HG02970 (cell line): ENCODE data around the gene RBKS.
"Not testable (repeated sequence)": the region's sequence is repeated elsewhere in the genome, so short reads cannot be mapped to it uniquely, and the experiment has no call there.

Source experiments
- ATAC-seq: cut with Tn5 transposase; IDR thresholded peaks from one replicate; pipeline ENCODE4 v1.9.1; 2021; ENCODE audit warnings: mild to moderate bottlenecking, moderate library complexity, moderate number of reproducible peaks; ENCODE audit not compliant: unreplicated experiment, low FRiP score

The RBKS gene

DNA sequence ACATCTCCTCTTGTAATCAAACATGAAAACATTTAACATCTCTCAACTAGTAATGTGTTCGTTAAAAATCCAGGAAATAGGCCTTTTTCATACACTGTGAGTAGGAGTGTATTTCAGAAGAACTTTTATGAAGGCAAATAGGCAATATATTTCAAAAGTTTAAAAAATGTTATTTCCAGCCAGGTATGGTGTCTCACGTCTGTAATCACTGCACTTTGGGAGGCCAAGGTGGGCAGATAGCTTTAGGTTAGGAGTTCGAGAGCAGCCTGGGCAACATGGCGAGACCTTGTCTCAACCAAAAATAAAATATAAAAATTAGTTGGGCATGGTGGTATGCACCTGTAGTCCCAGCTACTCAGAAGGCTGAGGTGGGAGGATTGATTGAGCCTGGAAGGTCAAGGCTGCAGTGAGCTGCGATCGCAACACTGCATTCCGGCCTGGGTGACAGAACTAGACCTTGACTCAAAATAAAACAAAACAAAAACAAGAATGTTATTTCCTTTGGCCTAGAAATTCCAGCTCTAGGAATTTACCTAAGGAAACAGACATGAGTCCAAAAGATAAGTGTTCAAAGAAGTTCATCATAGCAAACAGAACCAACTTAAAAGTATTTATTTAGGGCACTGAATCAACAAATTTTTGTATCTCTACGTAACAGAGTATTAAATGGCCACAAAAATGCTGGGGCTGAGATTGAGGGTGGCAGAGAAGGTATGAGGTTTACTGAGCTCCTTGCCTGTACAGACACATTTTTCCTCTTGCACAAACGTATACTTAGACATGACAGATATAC lies 14.9 kb downstream of the RBKS start:
- ATAC-seq = no peak

DNA sequence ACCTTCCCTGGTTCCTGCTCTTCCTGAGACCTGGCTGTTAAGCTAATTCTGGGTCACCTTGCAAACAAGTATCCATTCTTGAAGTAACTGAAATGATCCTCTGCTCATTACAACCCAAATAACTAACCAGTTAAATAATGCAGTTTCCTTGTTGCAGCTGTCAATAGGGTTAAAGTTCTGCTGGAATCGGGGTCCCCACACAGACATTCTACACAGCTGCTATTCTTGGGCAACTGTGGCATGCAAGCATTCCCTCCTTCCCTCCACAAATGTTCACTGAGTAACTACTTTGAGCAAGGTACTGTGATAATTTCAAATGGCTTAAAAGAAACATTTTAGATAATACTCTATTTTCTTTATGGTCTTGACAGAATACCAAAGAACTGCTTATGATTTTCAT lies 17.1 kb downstream of the RBKS start:
- ATAC-seq = no peak

DNA sequence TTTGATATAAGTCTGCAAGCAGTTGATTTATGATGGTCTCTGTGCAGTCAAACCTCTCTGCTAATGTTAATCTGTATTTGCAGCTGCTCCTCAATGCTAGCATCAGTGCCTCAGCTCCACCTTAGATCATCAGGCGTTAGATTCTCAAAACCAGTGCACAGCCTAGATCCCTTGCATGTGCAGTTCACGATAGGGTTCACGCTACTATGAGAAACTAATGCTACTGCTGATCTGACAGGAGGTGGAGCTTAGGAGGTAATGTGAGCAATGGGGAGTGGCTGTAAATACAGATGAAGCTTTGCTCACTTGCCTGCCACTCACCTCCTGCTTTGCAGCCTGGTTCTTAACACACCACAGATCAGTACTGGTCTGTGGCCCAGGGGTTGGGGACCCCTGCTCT lies 18.4 kb downstream of the RBKS start:
- ATAC-seq = no peak

DNA sequence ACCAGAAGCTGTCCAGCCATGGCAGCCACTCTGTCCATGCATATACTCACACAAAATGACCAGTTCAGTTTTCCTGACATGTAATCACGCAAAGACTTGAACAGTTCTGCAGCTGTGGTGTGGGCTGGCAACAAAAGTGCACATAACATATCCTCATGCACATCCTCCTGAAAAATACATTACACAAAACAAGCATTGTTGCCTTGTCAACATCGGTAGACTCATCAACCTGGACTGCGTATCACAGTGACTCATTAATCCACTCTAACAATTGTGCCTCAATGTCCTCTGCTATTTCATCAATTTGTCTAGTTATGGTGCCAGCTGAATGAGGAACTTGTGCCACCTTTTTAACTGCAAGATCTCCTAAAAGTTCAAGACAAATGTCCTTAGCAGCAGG lies 19.5 kb downstream of the RBKS start:
- ATAC-seq = no peak

DNA sequence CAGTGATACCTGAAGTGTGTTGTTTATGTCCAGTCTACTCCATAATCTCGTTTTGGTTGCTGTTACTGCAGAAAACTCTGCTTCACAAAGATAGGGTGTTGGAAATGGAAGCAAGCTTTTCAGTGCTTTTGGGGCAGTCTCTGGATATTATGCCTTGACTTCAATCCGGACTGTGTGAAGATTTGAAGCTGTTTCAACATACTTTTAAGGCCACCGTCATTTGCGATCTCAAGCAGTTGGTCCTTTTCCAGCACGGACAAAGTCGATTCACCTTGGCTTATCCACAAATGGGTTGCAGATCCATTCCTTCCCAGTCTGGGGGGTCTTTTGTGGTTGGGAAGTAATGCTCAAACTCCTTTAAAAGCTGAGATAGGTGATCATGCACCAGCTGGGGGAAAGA lies 20.4 kb downstream of the RBKS start:
- ATAC-seq = no peak

DNA sequence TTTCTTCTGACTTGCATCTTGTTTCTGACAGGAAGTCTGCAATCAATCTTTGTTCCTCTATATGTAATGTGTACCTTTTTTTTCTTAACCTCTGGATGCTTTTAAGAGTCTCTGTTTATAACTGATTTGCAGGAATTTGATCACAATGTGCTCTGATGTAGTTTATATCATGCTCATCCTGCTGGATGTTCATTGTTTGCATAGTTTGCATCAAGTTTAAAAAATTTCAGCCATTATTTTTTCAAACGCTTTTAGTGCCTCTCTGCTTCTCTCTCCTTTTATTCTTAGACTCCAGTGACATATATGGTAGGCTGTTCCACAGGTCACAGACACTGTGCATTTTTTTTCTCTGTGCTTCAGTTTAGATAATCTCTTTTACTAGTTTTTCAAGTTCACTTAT lies 23.9 kb downstream of the RBKS start:
- no peak for ATAC-seq

DNA sequence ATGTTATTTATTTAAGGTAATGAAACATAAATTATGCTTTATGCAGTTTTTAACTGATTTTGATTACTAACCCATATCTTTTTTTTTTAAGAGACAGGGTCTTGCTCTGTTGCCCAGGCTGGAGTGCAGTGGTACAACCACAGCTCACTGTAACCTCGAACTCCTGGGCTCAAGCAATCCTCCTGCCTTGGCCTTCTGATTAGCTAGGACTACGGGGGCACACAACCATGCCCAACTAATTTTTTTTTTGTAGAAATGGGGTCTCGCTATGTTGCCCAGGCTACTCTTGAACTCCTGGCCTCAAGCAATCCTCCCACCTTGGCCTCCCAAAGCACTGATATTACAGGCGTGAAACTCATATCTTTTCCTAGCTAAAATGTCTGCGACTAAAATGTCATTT lies 26.2 kb downstream of the RBKS start:
- not testable (repeated sequence) for ATAC-seq

DNA sequence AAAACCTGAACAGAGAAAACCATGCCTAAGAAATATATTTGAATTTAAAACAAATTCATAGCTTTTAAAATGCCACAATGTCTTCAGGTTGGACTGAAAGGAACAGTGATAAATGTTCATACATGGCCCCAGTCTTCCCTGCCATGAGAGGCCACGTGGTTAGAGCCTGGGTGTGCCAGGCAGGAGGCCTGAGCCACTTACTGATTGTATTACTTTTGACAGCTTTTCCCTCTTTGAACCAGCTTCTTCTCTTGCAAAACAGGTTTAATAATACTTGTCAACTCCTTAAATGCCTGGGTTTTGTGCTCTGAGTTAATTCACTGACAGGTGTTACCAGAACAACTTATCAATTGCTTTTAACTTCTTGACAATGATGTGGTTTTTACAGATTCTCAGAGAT lies 27.0 kb downstream of the RBKS start:
- ATAC-seq = no peak

DNA sequence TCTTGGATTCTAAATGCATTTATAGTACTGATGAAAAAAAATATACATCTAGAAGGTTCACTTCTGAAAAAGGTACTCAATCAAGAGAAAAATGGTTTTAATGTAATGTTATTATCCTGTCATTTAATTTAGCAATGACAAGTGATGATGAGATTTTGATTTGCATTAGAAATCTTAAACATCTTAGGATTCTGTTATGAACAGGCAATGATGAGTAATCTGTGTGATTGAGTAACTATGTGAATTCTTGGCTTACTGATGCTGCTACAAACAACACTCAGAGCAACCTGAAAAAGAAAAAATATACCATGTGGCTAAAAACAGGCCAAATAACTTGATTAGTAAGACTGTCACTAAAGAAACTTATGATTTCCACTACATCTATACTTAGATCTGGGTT lies 30.1 kb downstream of the RBKS start:
- no peak for ATAC-seq

DNA sequence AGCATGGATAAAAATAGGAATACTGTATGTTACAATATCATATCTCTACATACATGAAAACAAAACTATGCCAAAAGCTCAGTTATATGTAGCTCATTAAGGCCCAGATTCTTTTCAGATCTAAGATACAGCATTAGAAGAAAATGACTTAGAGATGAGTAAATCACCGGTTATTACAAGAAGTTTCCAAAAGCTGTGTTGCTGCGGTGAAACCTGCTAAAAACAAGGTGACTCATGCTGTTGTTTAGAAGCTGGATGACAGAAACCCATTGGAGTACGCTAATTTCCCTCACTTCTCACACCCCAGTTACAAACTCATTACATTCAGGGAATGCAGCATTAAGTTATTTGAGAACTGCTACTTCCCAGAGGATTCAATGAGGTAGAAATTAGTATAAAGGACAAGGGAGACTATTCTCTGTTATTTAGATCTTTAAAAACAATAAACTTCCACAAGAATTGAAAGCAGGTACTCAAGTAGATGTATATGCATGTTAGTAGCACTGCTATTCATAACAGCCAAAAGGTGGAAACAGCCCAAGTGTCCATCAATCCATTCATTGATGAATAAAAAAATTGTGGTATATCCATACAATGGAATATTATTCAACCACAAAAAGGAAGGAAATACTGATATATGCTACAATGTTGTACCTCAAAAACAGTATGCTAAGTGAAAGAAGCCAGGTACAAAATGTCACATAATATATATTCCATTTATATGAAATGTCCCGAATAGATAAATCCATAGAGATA lies 32.6 kb downstream of the RBKS start:
- no peak for ATAC-seq

DNA sequence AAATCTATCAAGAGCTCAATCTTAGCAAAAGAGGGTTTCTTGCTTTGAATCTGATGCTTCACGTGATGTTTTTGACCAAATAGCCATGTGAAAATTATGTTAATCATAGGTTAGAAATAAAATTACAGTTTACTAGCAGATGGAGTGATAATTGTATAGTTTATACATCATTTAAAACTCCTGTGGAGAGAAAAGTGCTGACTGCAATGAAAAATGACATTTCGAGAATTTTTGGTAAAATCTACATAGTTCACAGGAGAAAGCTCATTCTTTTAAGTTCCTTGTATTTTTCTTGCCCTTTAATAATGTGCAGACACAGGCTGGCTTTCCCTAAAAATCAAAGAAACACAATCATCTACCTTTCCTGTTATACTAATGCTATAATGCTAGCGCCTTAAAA lies 33.2 kb downstream of the RBKS start:
- no peak for ATAC-seq

DNA sequence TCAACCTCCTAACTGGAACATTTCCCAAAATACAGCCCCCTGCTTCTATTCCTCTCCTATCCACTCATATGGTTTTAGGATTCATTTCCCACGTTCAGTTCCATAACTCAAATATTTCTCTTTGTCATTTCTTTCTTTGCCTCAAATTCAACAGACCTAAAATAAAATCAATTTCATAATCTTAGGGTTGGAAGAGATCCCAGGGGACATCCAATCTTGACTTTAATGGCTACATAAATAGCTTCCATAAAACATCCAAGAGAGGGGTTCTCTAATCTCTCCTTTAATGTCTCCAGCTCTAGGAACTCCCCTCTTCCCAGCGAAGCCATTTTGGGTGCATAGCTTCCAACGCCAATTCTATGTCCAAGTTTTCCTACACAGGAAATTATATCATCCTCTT lies 33.8 kb downstream of the RBKS start:
- no peak for ATAC-seq

DNA sequence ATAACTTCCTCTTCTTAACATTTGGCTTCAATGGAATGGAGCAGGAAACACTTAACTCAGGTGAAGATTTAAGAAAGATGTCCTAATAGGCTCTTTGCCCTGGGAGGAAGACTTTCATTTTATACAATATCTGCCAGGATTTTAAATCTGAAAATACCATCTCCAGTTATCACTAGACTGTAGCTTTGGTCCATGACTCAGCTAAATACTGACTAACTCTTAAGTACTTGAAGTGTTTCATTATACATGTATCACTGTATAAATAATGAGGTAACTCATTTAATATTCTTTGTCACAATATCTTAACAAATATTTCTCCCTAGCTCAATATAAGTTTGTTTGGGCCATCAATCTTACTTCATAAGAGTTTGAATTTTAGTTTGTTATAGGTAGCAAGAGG lies 34.7 kb downstream of the RBKS start:
- ATAC-seq = no peak

DNA sequence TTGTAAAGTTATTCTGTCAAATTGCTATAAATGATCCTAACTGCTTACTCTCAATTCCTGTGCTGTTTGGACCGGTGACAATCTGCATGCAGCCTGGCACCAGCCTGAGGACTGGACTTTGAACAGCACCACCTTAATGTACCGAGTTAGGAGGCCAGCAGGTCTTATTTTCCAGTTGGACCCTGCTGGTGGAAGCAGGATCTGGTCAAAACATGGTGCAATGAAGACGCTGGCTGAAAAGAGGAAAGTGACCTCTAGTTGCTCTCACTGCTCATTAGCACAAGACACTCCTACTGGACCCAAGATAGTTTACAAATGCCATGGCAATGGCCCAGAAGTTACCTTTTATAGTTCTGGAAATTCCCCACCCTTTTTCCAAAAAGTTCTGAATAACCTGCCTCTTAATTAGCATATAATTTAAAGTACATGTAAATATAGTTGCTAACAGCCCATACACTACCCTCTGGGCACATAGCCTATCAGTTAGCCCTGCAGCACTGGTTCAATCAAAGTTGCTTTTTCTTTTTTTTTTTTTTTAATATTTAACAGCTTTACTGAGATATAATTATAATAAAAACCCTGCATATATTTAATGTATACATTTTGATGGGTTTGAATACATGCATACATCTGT lies 35.8 kb downstream of the RBKS start:
- no peak for ATAC-seq

DNA sequence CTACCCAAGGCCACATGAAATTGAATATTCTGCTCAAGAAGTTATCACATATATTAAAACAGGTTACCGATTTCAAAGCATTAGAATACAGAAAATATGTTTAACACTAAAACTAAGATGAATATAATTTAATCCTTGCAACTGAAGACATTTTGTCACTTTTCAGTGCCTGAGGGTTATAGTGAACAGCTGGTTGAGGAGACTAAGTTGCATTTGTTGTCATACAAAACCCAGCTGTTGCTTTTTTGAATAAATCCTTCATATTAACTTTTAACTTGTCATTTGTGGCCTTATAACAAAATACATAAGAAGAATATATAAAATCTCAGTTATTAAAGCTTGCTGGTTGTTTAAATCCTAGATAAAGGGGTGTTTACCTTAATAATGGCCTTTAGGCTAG lies 37.5 kb downstream of the RBKS start:
- ATAC-seq = no peak

DNA sequence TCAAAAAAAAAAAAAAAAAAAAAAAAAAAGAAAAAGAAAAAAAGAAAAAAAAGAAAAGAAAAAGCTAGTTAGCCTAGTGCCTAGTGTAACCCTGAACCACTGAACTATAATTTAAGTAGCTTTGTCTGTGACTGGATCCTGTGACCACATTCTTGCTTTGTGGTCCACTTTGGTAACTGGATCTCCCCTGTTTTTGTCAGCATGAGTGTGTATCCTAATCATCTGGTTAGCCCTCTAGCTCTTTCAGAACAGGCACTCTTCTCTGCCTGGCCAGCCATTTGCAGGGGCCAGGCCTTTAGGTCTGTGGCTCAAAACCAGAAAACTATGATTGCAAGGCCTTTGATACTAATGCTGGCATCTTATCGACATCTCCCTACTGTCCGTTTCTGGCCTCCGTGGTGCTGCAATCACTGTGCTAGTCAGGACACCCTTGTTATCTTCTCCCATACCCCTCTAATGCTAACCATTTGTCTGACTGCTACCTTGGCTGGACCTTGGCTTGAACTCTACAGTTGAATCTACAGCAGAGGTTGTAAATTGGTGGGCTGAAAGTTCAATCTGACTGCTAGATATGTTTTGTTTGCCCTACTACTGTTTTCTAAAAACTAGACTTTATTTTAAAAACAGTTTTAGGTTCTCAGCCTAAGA lies 40.5 kb downstream of the RBKS start:
- ATAC-seq = no peak

DNA sequence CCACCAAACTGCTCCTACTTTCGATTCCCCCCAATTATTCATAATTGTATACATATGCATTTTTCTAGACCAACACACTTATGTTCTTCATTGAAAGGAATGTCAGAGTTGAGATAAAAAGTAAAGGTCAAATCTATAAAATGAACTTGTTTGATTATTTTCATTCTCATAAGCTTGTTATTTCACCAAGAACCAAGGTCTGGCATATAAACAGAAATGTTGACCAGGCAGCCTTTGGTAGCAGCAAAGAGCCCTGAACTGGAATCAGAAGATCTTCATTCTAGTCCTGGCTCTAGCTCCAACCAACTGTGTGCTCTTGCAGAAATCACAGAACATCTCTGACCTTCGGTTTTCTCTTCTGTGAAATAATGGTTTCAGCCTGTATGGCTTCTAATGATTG lies 42.9 kb downstream of the RBKS start:
- ATAC-seq = no peak

DNA sequence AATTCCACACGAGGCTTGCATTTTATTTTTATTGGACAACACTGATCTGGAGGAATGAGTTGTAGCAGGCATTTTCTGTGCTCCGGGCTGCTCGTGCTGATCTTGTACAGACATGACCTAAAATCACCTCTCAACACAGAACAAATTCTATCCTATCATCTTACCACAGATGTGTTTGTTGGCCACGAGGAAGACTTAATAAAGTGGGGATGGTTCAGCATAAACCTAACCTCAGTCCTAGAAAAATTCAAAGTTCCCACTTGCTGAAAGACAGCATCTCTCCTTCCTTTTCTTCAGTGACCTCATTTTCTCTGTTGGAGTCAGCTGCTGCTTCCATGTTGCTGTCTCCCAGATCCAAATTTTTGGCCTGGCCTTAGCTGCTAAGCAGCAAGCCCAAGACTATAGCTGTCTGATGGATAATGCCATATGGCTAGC lies 45.3 kb downstream of the RBKS start:
- no peak for ATAC-seq

DNA sequence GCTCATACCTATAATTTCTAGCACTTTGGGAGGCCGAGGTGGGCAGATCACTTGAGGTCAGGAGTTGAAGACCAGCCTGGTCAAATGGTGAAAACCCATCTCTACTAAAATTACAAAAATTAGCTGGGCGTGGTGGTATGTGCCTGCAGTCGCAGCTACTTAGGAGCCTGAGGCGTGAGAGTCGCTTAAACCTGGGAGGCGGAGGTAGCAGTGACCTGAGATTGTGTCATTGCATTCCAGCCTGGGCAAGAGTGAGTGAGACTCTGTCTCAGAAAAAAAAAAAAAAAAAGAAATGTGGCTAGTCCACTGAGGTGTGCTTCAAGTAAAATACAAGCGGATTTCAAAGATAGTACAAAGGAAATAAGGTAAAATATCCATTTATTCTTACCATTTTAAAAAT lies 46.2 kb downstream of the RBKS start:
- ATAC-seq = no peak

DNA sequence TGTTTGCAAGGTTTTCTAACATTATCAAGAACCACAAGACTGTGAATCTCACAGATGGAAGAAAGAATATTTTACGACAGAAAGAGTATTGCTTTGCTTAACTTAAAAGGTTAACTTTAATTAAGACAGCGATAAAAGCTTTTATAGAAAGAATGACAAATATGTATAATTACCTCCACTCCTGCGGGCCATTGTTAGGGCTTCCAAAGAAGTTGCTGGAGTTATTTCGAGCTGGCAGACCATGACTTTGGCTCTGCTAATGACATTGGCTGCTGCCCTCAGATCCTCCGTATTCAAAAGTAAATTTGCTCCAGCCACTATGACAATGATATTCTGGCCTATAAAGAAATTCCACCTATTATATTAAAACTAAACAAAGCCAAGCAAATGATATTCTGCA lies 47.3 kb downstream of the RBKS start:
- ATAC-seq = no peak

DNA sequence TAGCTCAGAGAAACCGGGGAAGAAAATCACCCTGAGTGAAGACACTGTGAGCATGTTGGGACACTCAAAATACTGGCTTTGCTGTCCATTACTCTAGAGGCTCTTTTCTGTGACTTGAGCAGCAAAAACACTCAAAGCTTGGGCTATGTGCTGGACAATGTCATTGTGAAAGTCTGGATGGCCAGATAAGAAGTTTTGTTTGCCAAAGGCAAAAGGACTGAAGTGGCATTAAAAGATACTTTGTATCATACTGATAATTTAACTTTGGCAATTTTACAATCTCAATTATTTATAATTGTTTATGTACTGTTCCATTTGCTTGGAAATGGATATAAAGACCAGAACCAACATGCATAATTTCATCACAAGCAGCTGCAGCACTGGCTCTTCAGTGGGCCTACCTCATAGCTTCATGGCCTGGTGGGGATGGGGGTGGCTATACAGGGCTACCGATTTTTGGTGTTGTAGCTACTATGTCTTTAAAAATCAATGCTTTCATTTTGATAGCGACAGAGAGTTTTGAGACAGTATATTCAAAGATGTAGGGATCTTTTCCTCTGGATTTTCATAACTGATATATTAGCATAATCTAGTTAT lies 51.1 kb downstream of the RBKS start:
- no peak for ATAC-seq
